KMS-11 (cell line): ENCODE data around the gene TOP3B.

Experiments used
- H2AFZ ChIP-seq: fragments of 200-600 bp; sonication (generic); 2 replicates; pipeline ENCODE4 v1.6.1; 2016; ENCODE audit warnings: antibody characterized with exemption, mixed run types, low read depth
- H3K27ac ChIP-seq: fragments of 200-600 bp; sonication (generic); 2 replicates; pipeline ENCODE4 v1.6.1; 2016; ENCODE audit warnings: mild to moderate bottlenecking, mixed run types
- H3K27me3 ChIP-seq: fragments of 200-600 bp; sonication (generic); 2 replicates; pipeline ENCODE4 v1.6.1; 2017; ENCODE audit warnings: mild to moderate bottlenecking, low read depth, mixed run types, moderate library complexity; ENCODE audit not compliant: insufficient read depth
- H3K36me3 ChIP-seq: fragments of 200-600 bp; sonication (generic); 2 replicates; pipeline ENCODE4 v1.6.1; 2017; ENCODE audit warnings: mild to moderate bottlenecking, mixed run types; ENCODE audit not compliant: insufficient read depth
- H3K4me1 ChIP-seq: fragments of 200-600 bp; sonication (generic); 2 replicates; pipeline ENCODE4 v1.6.1; 2016; ENCODE audit warnings: mild to moderate bottlenecking, low read depth, mixed run types; ENCODE audit not compliant: poor library complexity, severe bottlenecking
- H3K4me2 ChIP-seq: fragments of 200-600 bp; sonication (generic); 2 replicates; pipeline ENCODE4 v1.7.0; 2016; ENCODE audit warnings: mild to moderate bottlenecking, mixed run types
- H3K4me3 ChIP-seq: fragments of 200-600 bp; sonication (generic); IDR thresholded peaks from 2 replicates; pipeline ENCODE4 v1.6.1; 2017; ENCODE audit warnings: low read depth, low read length, mixed read lengths; ENCODE audit not compliant: insufficient read depth
- H3K79me2 ChIP-seq: fragments of 200-600 bp; sonication (generic); 2 replicates; pipeline ENCODE4 v1.6.1; 2016; ENCODE audit warnings: low read depth, mixed run types; ENCODE audit not compliant: insufficient read depth
- H3K9ac ChIP-seq: fragments of 200-600 bp; sonication (generic); 2 replicates; pipeline ENCODE4 v1.6.1; 2016; ENCODE audit warnings: mild to moderate bottlenecking, mixed run types
- H4K20me1 ChIP-seq: fragments of 200-600 bp; sonication (generic); 2 replicates; pipeline ENCODE4 v1.6.1; 2016; ENCODE audit warnings: mild to moderate bottlenecking, mixed run types; ENCODE audit not compliant: insufficient read depth
- TF ChIP-seq, protein P1 (sequence below): fragments of 200-600 bp; sonication (generic); conservative IDR thresholded peaks from 2 replicates; pipeline ENCODE4 v1.6.1; 2017; ENCODE audit warnings: low read depth, mild to moderate bottlenecking, antibody characterized with exemption, low read length, moderate library complexity, mixed read lengths

TOP3B gene

DNA sequence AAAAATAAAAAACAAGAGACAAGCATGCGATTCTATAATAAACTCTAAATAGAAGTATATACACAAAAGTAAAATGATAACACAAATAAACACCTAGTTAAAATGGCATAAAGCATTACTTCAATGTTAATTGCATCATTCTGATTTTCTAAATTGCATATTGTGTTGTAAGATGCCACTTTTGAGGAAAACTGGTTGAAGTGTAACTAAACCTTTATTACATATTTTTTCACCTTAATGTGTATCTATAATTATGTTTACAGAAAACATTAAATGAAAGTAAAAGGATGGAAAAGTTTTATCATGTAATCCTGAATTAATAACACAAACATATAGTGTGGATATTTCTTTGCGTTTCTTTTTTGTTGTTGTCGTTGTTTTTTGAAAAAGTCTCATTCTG is 45.4 kb upstream of the TOP3B start:
- Histone ChIP-seq H3K36me3 (no peaks in the 10 kb centered on the region), H3K27me3 (no peaks in the 10 kb centered on the region), H3K27ac (no peak overlapping the region), H3K4me1 (no peaks in the 10 kb centered on the region), H3K9ac (no peak overlapping the region), H4K20me1 (no peaks in the 10 kb centered on the region), H3K4me2 (no peak overlapping the region), H2AFZ (no peak overlapping the region), H3K79me2 (no peaks in the 10 kb centered on the region), H3K4me3 (no peak overlapping the region)
- TF ChIP-seq, protein P1, sequence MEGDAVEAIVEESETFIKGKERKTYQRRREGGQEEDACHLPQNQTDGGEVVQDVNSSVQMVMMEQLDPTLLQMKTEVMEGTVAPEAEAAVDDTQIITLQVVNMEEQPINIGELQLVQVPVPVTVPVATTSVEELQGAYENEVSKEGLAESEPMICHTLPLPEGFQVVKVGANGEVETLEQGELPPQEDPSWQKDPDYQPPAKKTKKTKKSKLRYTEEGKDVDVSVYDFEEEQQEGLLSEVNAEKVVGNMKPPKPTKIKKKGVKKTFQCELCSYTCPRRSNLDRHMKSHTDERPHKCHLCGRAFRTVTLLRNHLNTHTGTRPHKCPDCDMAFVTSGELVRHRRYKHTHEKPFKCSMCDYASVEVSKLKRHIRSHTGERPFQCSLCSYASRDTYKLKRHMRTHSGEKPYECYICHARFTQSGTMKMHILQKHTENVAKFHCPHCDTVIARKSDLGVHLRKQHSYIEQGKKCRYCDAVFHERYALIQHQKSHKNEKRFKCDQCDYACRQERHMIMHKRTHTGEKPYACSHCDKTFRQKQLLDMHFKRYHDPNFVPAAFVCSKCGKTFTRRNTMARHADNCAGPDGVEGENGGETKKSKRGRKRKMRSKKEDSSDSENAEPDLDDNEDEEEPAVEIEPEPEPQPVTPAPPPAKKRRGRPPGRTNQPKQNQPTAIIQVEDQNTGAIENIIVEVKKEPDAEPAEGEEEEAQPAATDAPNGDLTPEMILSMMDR = no peak

GRCh38 chr22:22026157-22026831 is 43.7 kb upstream of the TOP3B start:
- H3K4me2 ChIP-seq = no peak overlapping the region
- H2AFZ ChIP-seq = peak overlapping the region; percentile 14; the same call in 1 of the 2 replicates
- no peaks in the 10 kb centered on the region for H3K4me1 ChIP-seq
- H3K27me3 ChIP-seq = no peaks in the 10 kb centered on the region
- H3K9ac ChIP-seq = no peak overlapping the region
- no peaks in the 10 kb centered on the region for H3K79me2 ChIP-seq
- H4K20me1 ChIP-seq = no peaks in the 10 kb centered on the region
- H3K27ac ChIP-seq = no peak overlapping the region
- TF ChIP-seq, protein P1 = no peak
- no peaks in the 10 kb centered on the region for H3K36me3 ChIP-seq
- no peak overlapping the region for H3K4me3 ChIP-seq

GRCh38 chr22:22025320-22026156 is 43.0 kb upstream of the TOP3B start:
- Histone ChIP-seq H4K20me1 (no peaks in the 10 kb centered on the region), H3K4me1 (no peaks in the 10 kb centered on the region), H3K27me3 (no peaks in the 10 kb centered on the region), H2AFZ (peak overlapping the region; percentile 14; the same call in 1 of the 2 replicates), H3K27ac (no peak overlapping the region), H3K4me3 (no peak overlapping the region), H3K79me2 (no peaks in the 10 kb centered on the region), H3K36me3 (no peaks in the 10 kb centered on the region), H3K9ac (no peak overlapping the region), H3K4me2 (no peak overlapping the region)
- TF ChIP-seq, protein P1 = no peak

DNA sequence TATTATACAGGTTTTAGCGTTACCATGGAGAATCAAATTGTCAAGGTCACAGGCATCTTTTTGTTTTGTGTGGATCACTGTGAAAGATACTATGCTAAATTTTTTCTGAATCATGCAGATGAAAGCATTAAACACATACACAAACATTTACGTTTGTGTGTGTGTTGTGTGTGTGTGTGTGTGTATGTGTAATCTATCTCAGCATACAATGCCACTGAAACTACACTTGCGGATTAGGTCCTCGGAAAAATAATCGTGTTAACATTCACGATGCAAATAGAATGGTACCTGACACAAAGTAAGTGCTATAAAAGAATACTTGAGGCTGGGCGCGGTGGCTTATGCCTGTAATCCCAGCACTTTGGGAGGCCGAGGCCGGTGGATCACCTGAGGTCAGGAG is 41.9 kb upstream of the TOP3B start:
- Histone ChIP-seq H3K27me3 (no peaks in the 10 kb centered on the region), H2AFZ (no peak overlapping the region), H3K4me2 (no peak overlapping the region), H3K9ac (no peak overlapping the region), H3K36me3 (no peaks in the 10 kb centered on the region), H4K20me1 (no peaks in the 10 kb centered on the region), H3K4me1 (no peaks in the 10 kb centered on the region), H3K27ac (no peak overlapping the region), H3K4me3 (no peak overlapping the region), H3K79me2 (no peaks in the 10 kb centered on the region)
- TF ChIP-seq, protein P1 = no peak
